HEK293 (cell line): ENCODE measurements around the gene MBLAC1.

Experiments
- HOXD13 ChIP-seq: sonication (generic); formaldehyde crosslinking; IDR thresholded peaks from 2 replicates; pipeline ENCODE4 v1.8.0; 2022; ENCODE audit warnings: missing genetic modification reagents, borderline replicate concordance
- KLF8 ChIP-seq: fragments of 450-650 bp; formaldehyde crosslinking; IDR thresholded peaks from 2 replicates; pipeline ENCODE4 v1.5.1; 2016; ENCODE audit warnings: missing biosample characterization, missing genetic modification characterization
- PBX3 ChIP-seq: sonication (generic); formaldehyde crosslinking; IDR thresholded peaks from 2 replicates; pipeline ENCODE4 v1.8.1; 2022; ENCODE audit warnings: mild to moderate bottlenecking, moderate library complexity, missing genetic modification reagents
- PRDM1 ChIP-seq: fragments of 450-650 bp; formaldehyde crosslinking; IDR thresholded peaks from 2 replicates; pipeline ENCODE4; 2016; ENCODE audit warnings: missing biosample characterization, missing genetic modification characterization
- YY1 ChIP-seq: fragments of 450-650 bp; formaldehyde crosslinking; IDR thresholded peaks from 2 replicates; pipeline ENCODE4 v1.5.1; 2018; ENCODE audit warnings: missing biosample characterization, missing genetic modification characterization
- ZBTB1 ChIP-seq: fragments of 450-650 bp; formaldehyde crosslinking; IDR thresholded peaks from 2 replicates; pipeline ENCODE4 v1.5.1; 2016; ENCODE audit warnings: missing biosample characterization, missing genetic modification characterization
- ZBTB44 ChIP-seq: fragments of 450-650 bp; IDR thresholded peaks from 2 replicates; pipeline ENCODE4 v1.5.1; 2018; ENCODE audit warnings: missing biosample characterization, mild to moderate bottlenecking, missing genetic modification characterization
- ZFP3 ChIP-seq: fragments of 450-650 bp; formaldehyde crosslinking; IDR thresholded peaks from 2 replicates; pipeline ENCODE4 v1.5.1; 2016; ENCODE audit warnings: low read depth, missing biosample characterization, missing genetic modification characterization
- ZFP37 ChIP-seq: fragments of 450-650 bp; formaldehyde crosslinking; IDR thresholded peaks from 2 replicates; pipeline ENCODE4 v1.5.1; 2016; ENCODE audit warnings: missing biosample characterization, missing genetic modification characterization
- ZFP41 ChIP-seq: fragments of 450-650 bp; formaldehyde crosslinking; IDR thresholded peaks from 2 replicates; pipeline ENCODE4 v1.5.1; 2016; ENCODE audit warnings: missing biosample characterization, missing genetic modification characterization, borderline replicate concordance
- ZFP69B ChIP-seq: fragments of 450-650 bp; formaldehyde crosslinking; IDR thresholded peaks from 2 replicates; pipeline ENCODE4 v1.5.1; 2016; ENCODE audit warnings: missing biosample characterization, missing genetic modification characterization
- ZNF112 ChIP-seq: fragments of 450-650 bp; formaldehyde crosslinking; IDR thresholded peaks from 2 replicates; pipeline ENCODE4 v1.5.0; 2017; ENCODE audit warnings: missing biosample characterization, missing genetic modification characterization
- ZNF211 ChIP-seq: fragments of 450-650 bp; formaldehyde crosslinking; IDR thresholded peaks from 2 replicates; pipeline ENCODE4 v1.5.1; 2016; ENCODE audit warnings: low read depth, missing biosample characterization, missing genetic modification characterization
- ZNF23 ChIP-seq: fragments of 450-650 bp; formaldehyde crosslinking; IDR thresholded peaks from 2 replicates; pipeline ENCODE4 v1.5.1; 2016; ENCODE audit warnings: missing biosample characterization, missing genetic modification characterization, borderline replicate concordance
- ZNF24 ChIP-seq: fragments of 450-650 bp; formaldehyde crosslinking; IDR thresholded peaks from 2 replicates; pipeline ENCODE4 v1.5.1; 2016; ENCODE audit warnings: missing biosample characterization, missing genetic modification characterization
- ZNF362 ChIP-seq: fragments of 450-650 bp; formaldehyde crosslinking; IDR thresholded peaks from 2 replicates; pipeline ENCODE4 v1.5.1; 2016; ENCODE audit warnings: missing biosample characterization, missing genetic modification characterization
- ZNF391 ChIP-seq: fragments of 450-650 bp; formaldehyde crosslinking; IDR thresholded peaks from 2 replicates; pipeline ENCODE4 v1.5.1; 2016; ENCODE audit warnings: low read depth, missing biosample characterization, missing genetic modification characterization, borderline replicate concordance
- ZNF398 ChIP-seq: fragments of 450-650 bp; formaldehyde crosslinking; IDR thresholded peaks from 2 replicates; pipeline ENCODE4 v1.5.1; 2017; ENCODE audit warnings: missing biosample characterization, missing genetic modification characterization
- ZNF473 ChIP-seq: fragments of 450-650 bp; formaldehyde crosslinking; IDR thresholded peaks from 2 replicates; pipeline ENCODE4 v1.5.1; 2017; ENCODE audit warnings: missing biosample characterization, missing genetic modification characterization
- ZNF501 ChIP-seq: fragments of 450-650 bp; formaldehyde crosslinking; IDR thresholded peaks from 2 replicates; pipeline ENCODE4 v1.5.1; 2016; ENCODE audit warnings: missing biosample characterization, missing genetic modification characterization
- ZNF510 ChIP-seq: fragments of 450-650 bp; formaldehyde crosslinking; IDR thresholded peaks from 2 replicates; pipeline ENCODE4 v1.5.1; 2018; ENCODE audit warnings: mild to moderate bottlenecking, missing genetic modification characterization, missing biosample characterization; ENCODE audit not compliant: insufficient replicate concordance
- ZNF558 ChIP-seq: fragments of 450-650 bp; formaldehyde crosslinking; IDR thresholded peaks from 2 replicates; pipeline ENCODE4 v1.5.1; 2016; ENCODE audit warnings: missing biosample characterization, missing genetic modification characterization
- ZNF560 ChIP-seq: fragments of 450-650 bp; formaldehyde crosslinking; IDR thresholded peaks from 2 replicates; pipeline ENCODE4 v1.5.1; 2017; ENCODE audit warnings: missing biosample characterization, missing genetic modification characterization, borderline replicate concordance
- ZNF561 ChIP-seq: fragments of 450-650 bp; IDR thresholded peaks from 2 replicates; pipeline ENCODE4 v1.5.1; 2018; ENCODE audit warnings: missing biosample characterization, missing genetic modification characterization, borderline replicate concordance
- ZNF571 ChIP-seq: fragments of 450-650 bp; formaldehyde crosslinking; IDR thresholded peaks from 2 replicates; pipeline ENCODE4 v1.5.0; 2017; ENCODE audit warnings: missing biosample characterization, missing genetic modification characterization
- ZNF600 ChIP-seq: fragments of 450-650 bp; formaldehyde crosslinking; IDR thresholded peaks from 2 replicates; pipeline ENCODE4 v1.5.1; 2016; ENCODE audit warnings: missing biosample characterization, missing genetic modification characterization
- ZNF610 ChIP-seq: fragments of 450-650 bp; formaldehyde crosslinking; IDR thresholded peaks from 2 replicates; pipeline ENCODE4 v1.5.1; 2016; ENCODE audit warnings: missing biosample characterization, missing genetic modification characterization, borderline replicate concordance
- ZNF629 ChIP-seq: fragments of 450-650 bp; formaldehyde crosslinking; IDR thresholded peaks from 2 replicates; pipeline ENCODE4 v1.5.1; 2017; ENCODE audit warnings: missing biosample characterization, missing genetic modification characterization
- ZNF645 ChIP-seq: fragments of 450-650 bp; formaldehyde crosslinking; IDR thresholded peaks from 2 replicates; pipeline ENCODE4; 2016; ENCODE audit warnings: missing biosample characterization, missing genetic modification characterization
- ZNF677 ChIP-seq: fragments of 450-650 bp; IDR thresholded peaks from 2 replicates; pipeline ENCODE4 v1.5.0; 2018; ENCODE audit warnings: missing biosample characterization, mild to moderate bottlenecking, missing genetic modification characterization, moderate library complexity
- ZNF776 ChIP-seq: fragments of 450-650 bp; formaldehyde crosslinking; IDR thresholded peaks from 2 replicates; pipeline ENCODE4 v1.5.0; 2017; ENCODE audit warnings: missing biosample characterization, missing genetic modification characterization, borderline replicate concordance
- ZNF791 ChIP-seq: fragments of 450-650 bp; formaldehyde crosslinking; IDR thresholded peaks from 2 replicates; pipeline ENCODE4 v1.5.1; 2016; ENCODE audit warnings: missing biosample characterization, missing genetic modification characterization
- ZSCAN30 ChIP-seq: fragments of 450-650 bp; IDR thresholded peaks from 2 replicates; pipeline ENCODE4 v1.5.1; 2018; ENCODE audit warnings: missing biosample characterization, mild to moderate bottlenecking, missing genetic modification characterization, moderate library complexity
- ZXDB ChIP-seq: fragments of 450-650 bp; formaldehyde crosslinking; IDR thresholded peaks from 2 replicates; pipeline ENCODE4 v1.5.1; 2016; ENCODE audit warnings: missing biosample characterization, missing genetic modification characterization

MBLAC1 gene

GRCh38 chr7:100101016-100101862, 25.5 kb upstream of the MBLAC1 start, which contains the start of the genes AP4M1 and MCM7 (continued):
- TF ChIP-seq ZNF629 (tag by site-specific recombination) (peak; percentile 11; the same call in 1 of the 2 replicates), ZNF558 (tag by site-specific recombination) (no peak), PRDM1 (tag by site-specific recombination) (no peak), ZNF645 (tag by site-specific recombination) (peak; percentile 72; the same call in 1 of the 2 replicates), ZNF24 (tag by site-specific recombination) (no peak), ZFP3 (tag by site-specific recombination) (no peak), ZNF610 (tag by site-specific recombination) (no peak; the same call in 1 of the 2 replicates), ZNF677 (no peak), ZNF112 (tag by site-specific recombination) (no peak), ZFP37 (tag by site-specific recombination) (peak; percentile 87; the same call in 1 of the 2 replicates), PBX3 (CRISPR knock-in tag) (peak; percentile 98), ZSCAN30 (tag by site-specific recombination) (peak; percentile 33; the same call in 1 of the 2 replicates), ZBTB44 (tag by site-specific recombination) (no peak), ZNF473 (tag by site-specific recombination) (no peak), ZNF560 (tag by site-specific recombination) (no peak), ZNF571 (tag by site-specific recombination) (no peak), ZNF211 (tag by site-specific recombination) (no peak), ZFP41 (tag by site-specific recombination) (no peak), ZNF398 (tag by site-specific recombination) (no peak), ZNF510 (tag by site-specific recombination) (no peak), ZNF791 (tag by site-specific recombination) (no peak), ZNF23 (tag by site-specific recombination) (no peak), ZNF391 (tag by site-specific recombination) (0 out of 2 replicates have a peak, but pooled peaks have one; percentile 36), ZNF362 (tag by site-specific recombination) (no peak), ZFP69B (tag by site-specific recombination) (no peak; the same call in 1 of the 2 replicates), ZNF600 (tag by site-specific recombination) (no peak), KLF8 (tag by site-specific recombination) (peak; percentile 83), ZBTB1 (tag by site-specific recombination) (no peak), HOXD13 (CRISPR knock-in tag) (no peak), ZNF501 (tag by site-specific recombination) (peak; percentile 84), ZNF776 (0 out of 2 replicates have a peak, but pooled peaks have one; percentile 8), ZXDB (peak; percentile 43), YY1 (tag by site-specific recombination) (no peak; the same call in 1 of the 2 replicates), ZNF561 (no peak)
